H1 (cell line): ENCODE results near the gene ZNF407. TPM values are rescaled to one million over a fixed set of nuclear protein-coding genes. Genes with fewer than 3 reads are reported as not detected.

Experiments
- CTCF ChIA-PET: fragments of 300-600 bp; sonication (Branson Sonifier 250); formaldehyde crosslinking; loops from one replicate; lab custom pipeline; 2021; ENCODE audit not compliant: partially characterized antibody; lab: Charles Lee
- POLR2A ChIA-PET: fragments of 300-600 bp; sonication (Branson Sonifier 250); formaldehyde crosslinking; loops from one replicate; lab custom pipeline; 2021; ENCODE audit warnings: inconsistent platforms; ENCODE audit not compliant: partially characterized antibody; lab: Charles Lee
- DNase-seq, 2 experiments: peaks; one replicate each; pipeline versions ENCODE4 v3.0.0 to v3.0.0-alpha.2; 2010 to 2022; ENCODE audit warnings: low spot score in 2 of 2, low read depth in 1 of 2, mixed read lengths in 1 of 2
- FAIRE-seq: peaks from 2 replicates; lab custom pipeline; 2011; peaks lifted over from hg19 to GRCh38; lab: Jason Lieb, UNC
- H2AFZ ChIP-seq: 2 replicates; pipeline ENCODE4 v1.8.1; 2012; ENCODE audit warnings: low read length, inconsistent platforms
- H2AK5ac ChIP-seq: 2 replicates; pipeline ENCODE4 v1.6.1; 2013; ENCODE audit warnings: low read depth, low read length
- H2BK120ac ChIP-seq: replicated peaks from 2 replicates; pipeline ENCODE3; 2013; ENCODE audit warnings: low read depth, low read length, inconsistent platforms
- H2BK12ac ChIP-seq: 2 replicates; pipeline ENCODE4 v1.6.1; 2013; ENCODE audit warnings: low read depth, low read length
- H2BK15ac ChIP-seq: 2 replicates; pipeline ENCODE4 v1.6.1; 2013; ENCODE audit warnings: low read length
- H2BK20ac ChIP-seq: 2 replicates; pipeline ENCODE4 v1.6.1; 2013; ENCODE audit warnings: low read length
- H2BK5ac ChIP-seq: 2 replicates; pipeline ENCODE4 v1.6.1; 2013; ENCODE audit warnings: low read depth, low read length
- H3K14ac ChIP-seq: 2 replicates; pipeline ENCODE4 v1.6.1; 2013; ENCODE audit warnings: inconsistent platforms; ENCODE audit not compliant: insufficient read length
- H3K18ac ChIP-seq: 2 replicates; pipeline ENCODE4 v1.6.1; 2013; ENCODE audit warnings: low read length; ENCODE audit errors: extremely low read depth
- H3K23ac ChIP-seq: 2 replicates; pipeline ENCODE4 v1.6.1; 2013; ENCODE audit warnings: inconsistent platforms; ENCODE audit not compliant: insufficient read length
- H3K23me2 ChIP-seq: 2 replicates; pipeline ENCODE4 v1.6.1; 2013; ENCODE audit warnings: low read depth, low read length
- H3K27ac ChIP-seq: 2 replicates; pipeline ENCODE4 v1.6.1; 2011; ENCODE audit warnings: low read depth, low read length, inconsistent platforms
- H3K27me3 ChIP-seq, 4 experiments: replicated peaks in 1 of 4; 1 replicate in 1 of 4; 2 replicates in 3 of 4; pipeline versions ENCODE4 v1.6.1 to v1.8.1; 2011 to 2013; ENCODE audit warnings: low read length in 3 of 4, mild to moderate bottlenecking in 3 of 4, inconsistent platforms in 2 of 4, mixed read lengths in 2 of 4, moderate library complexity in 1 of 4; ENCODE audit not compliant: control insufficient read depth in 3 of 4, insufficient read depth in 3 of 4; ENCODE audit errors: extremely low read depth in 1 of 4
- H3K36me3 ChIP-seq, 4 experiments: 2 replicates each; pipeline versions ENCODE4 v1.6.1 to v1.8.1; 2011 to 2013; ENCODE audit warnings: mild to moderate bottlenecking in 4 of 4, low read length in 3 of 4, moderate library complexity in 2 of 4, control low read depth in 1 of 4, inconsistent platforms in 1 of 4; ENCODE audit not compliant: insufficient read depth in 4 of 4, control insufficient read depth in 2 of 4
- H3K4ac ChIP-seq: replicated peaks from 2 replicates; pipeline ENCODE3; 2013; ENCODE audit warnings: low read length, low read depth, mixed read lengths, inconsistent platforms; ENCODE audit not compliant: insufficient read length
- H3K4me1 ChIP-seq, 4 experiments: replicated peaks in 1 of 4; 1 replicate in 1 of 4; 2 replicates in 3 of 4; pipeline versions ENCODE4 v1.6.1 to v1.8.1; 2011 to 2013; ENCODE audit warnings: low read length in 3 of 4, inconsistent platforms in 2 of 4, mixed read lengths in 1 of 4; ENCODE audit not compliant: insufficient read depth in 4 of 4, control insufficient read depth in 3 of 4
- H3K4me2 ChIP-seq, 2 experiments: 2 replicates each; pipeline versions ENCODE4 v1.6.1 to v1.8.1; 2011 to 2013; ENCODE audit warnings: low read depth in 2 of 2, low read length in 2 of 2, control low read depth in 1 of 2, inconsistent platforms in 1 of 2, mild to moderate bottlenecking in 1 of 2; ENCODE audit not compliant: insufficient read depth in 1 of 2
- H3K4me3 ChIP-seq, 4 experiments: fragments of 200-600, 300-600 bp in 1 of 4; sonication (generic), shearing (Covaris generic), sonication (Bioruptor Twin) in 1 of 4; 2 replicates each; pipeline versions ENCODE4 v1.5.1 to v1.8.1; 2011 to 2016; ENCODE audit warnings: low read length in 4 of 4, low read depth in 3 of 4, control low read depth in 2 of 4, inconsistent platforms in 2 of 4, mild to moderate bottlenecking in 2 of 4, mixed read lengths in 1 of 4, moderate library complexity in 1 of 4; ENCODE audit not compliant: insufficient read depth in 2 of 4; ENCODE audit errors: extremely low read depth in 1 of 4
- H3K56ac ChIP-seq: replicated peaks from 2 replicates; pipeline ENCODE3; 2013; ENCODE audit warnings: low read depth, mild to moderate bottlenecking, mixed read lengths, low read length, inconsistent platforms; ENCODE audit not compliant: insufficient read length
- H3K79me1 ChIP-seq: 2 replicates; pipeline ENCODE4 v1.6.1; 2013; ENCODE audit warnings: low read depth, low read length, control low read depth
- H3K79me2 ChIP-seq, 2 experiments: 2 replicates each; pipeline versions ENCODE4 v1.6.1 to v1.8.1; 2012 to 2013; ENCODE audit warnings: low read length in 2 of 2, mild to moderate bottlenecking in 2 of 2, inconsistent platforms in 1 of 2; ENCODE audit not compliant: insufficient read depth in 2 of 2, control insufficient read depth in 1 of 2
- H3K9ac ChIP-seq, 4 experiments: replicated peaks in 1 of 4; 1 replicate in 1 of 4; 2 replicates in 3 of 4; pipeline versions ENCODE4 v1.6.1 to v1.8.1; 2011 to 2013; ENCODE audit warnings: low read depth in 3 of 4, low read length in 3 of 4, control low read depth in 2 of 4, mild to moderate bottlenecking in 2 of 4, moderate library complexity in 2 of 4, inconsistent platforms in 1 of 4; ENCODE audit errors: extremely low read depth in 1 of 4
- H3K9me3 ChIP-seq, 2 experiments: 2 replicates each; pipeline versions ENCODE4 v1.6.1 to v1.8.1; 2012 to 2013; ENCODE audit warnings: mild to moderate bottlenecking in 2 of 2, moderate library complexity in 2 of 2, control low read depth in 1 of 2, inconsistent platforms in 1 of 2, low read depth in 1 of 2, low read length in 1 of 2, mixed read lengths in 1 of 2; ENCODE audit not compliant: insufficient read depth in 2 of 2
- H4K20me1 ChIP-seq, 2 experiments: replicated peaks in 1 of 2; 2 replicates each; pipeline versions ENCODE3 to v1.8.1; 2011 to 2013; ENCODE audit warnings: inconsistent platforms in 2 of 2, low read length in 2 of 2, mild to moderate bottlenecking in 1 of 2; ENCODE audit not compliant: insufficient read depth in 2 of 2, control insufficient read depth in 1 of 2
- H4K5ac ChIP-seq: 2 replicates; pipeline ENCODE4 v1.6.1; 2013; ENCODE audit warnings: low read length, low read depth, mixed read lengths, inconsistent platforms; ENCODE audit not compliant: insufficient read length
- H4K8ac ChIP-seq: 2 replicates; pipeline ENCODE4 v1.8.0; 2013; ENCODE audit warnings: mild to moderate bottlenecking, moderate library complexity, low read length, inconsistent platforms; ENCODE audit not compliant: insufficient read depth; ENCODE audit errors: extremely low read depth
- H4K91ac ChIP-seq: replicated peaks from 2 replicates; pipeline ENCODE3; 2013; ENCODE audit warnings: low read length, mixed read lengths, inconsistent platforms; ENCODE audit not compliant: insufficient read length
- CBX5 ChIP-seq: fragments of 300-800, 300-1000 bp; sonication (generic); IDR thresholded peaks from 2 replicates; pipeline ENCODE4 v1.7.1; 2016; ENCODE audit warnings: antibody characterized with exemption, low read length, low read depth
- E2F6 ChIP-seq: IDR thresholded peaks from 2 replicates; pipeline ENCODE4 v1.6.1; 2012; ENCODE audit warnings: inconsistent platforms
- MAX ChIP-seq: IDR thresholded peaks from 2 replicates; pipeline ENCODE4 v1.6.1; 2012; ENCODE audit warnings: inconsistent platforms
- POLR2AphosphoS5 ChIP-seq: IDR thresholded peaks from 2 replicates; pipeline ENCODE4 v1.6.1; 2011; ENCODE audit warnings: low read depth, low read length
- SIX5 ChIP-seq: IDR thresholded peaks from 2 replicates; pipeline ENCODE4 v1.6.1; 2011; ENCODE audit warnings: mild to moderate bottlenecking, low read depth, low read length
- SP4 ChIP-seq: IDR thresholded peaks from 2 replicates; pipeline ENCODE4 v1.6.1; 2012; ENCODE audit warnings: low read length, inconsistent platforms
- TBP ChIP-seq: IDR thresholded peaks from 2 replicates; pipeline ENCODE4 v1.6.1; 2011; ENCODE audit warnings: low read depth, low read length, improper control_type of control experiment
- WGBS, 2 experiments: shearing (Covaris generic) in 1 of 2; methylation state at CpG; one replicate each; pipeline versions ENCODE4 v1.1.6 to v1.1.7; 2013 to 2015; ENCODE audit warnings: low lambda C conversion rate in 2 of 2, mixed read lengths in 2 of 2, inconsistent platforms in 1 of 2, low coverage in 1 of 2, missing lambda C conversion rate in 1 of 2; ENCODE audit not compliant: insufficient replicate concordance in 2 of 2, insufficient coverage in 1 of 2, insufficient read length in 1 of 2; ENCODE audit errors: extremely low coverage in 1 of 2, missing lambda C conversion rate in 1 of 2; 5-methylcytosine and 5-hydroxymethylcytosine counted together
- polyA plus RNA-seq, 7 experiments: library from polyadenylated mRNA; depleted of rRNA in 3 of 7; stranded (reverse) in 5 of 7; unstranded in 2 of 7; fragments of >200 nt in 5 of 7; fragments of 200-250 nt in 2 of 7; gene quantifications; 1 replicate in 5 of 7; 2 replicates in 1 of 7; 4 replicates in 1 of 7; pipeline versions ENCODE4 v1.2.1 to v1.2.3, GENCODE V29; 2011 to 2013; ENCODE audit warnings: missing spikeins in 2 of 7, mixed read lengths in 2 of 7
- total RNA-seq: library from RNA; stranded (reverse); fragmentation: NEBNext Ultra II Directional; extraction: Animal tissue kit (Norgen Biotek cat#: 25700); gene quantifications from 2 replicates; pipeline ENCODE4 v1.2.1, GENCODE V29; 2021

ZNF407 gene
- total and polyA plus RNA-seq, 2 of the 8 experiments (the other 6 are each of a cell fraction or from before 2014, with no cell fraction given): 1.5 to 6.8 TPM

- no peak overlapping the region for H3K4ac ChIP-seq
- H2BK12ac ChIP-seq: no peak overlapping the region
- no peak overlapping the region for H3K4me2 ChIP-seq
- no peak overlapping the region for H3K23ac ChIP-seq
- ChIA-PET CTCF (interaction anchor here (0.6 to 1.3 kb wide), 3 partner anchors 12 to 34 kb away, joined by 3 to 4 read pairs (median 3); no protein-coding TSS in a partner anchor), POLR2A (no interaction called here)
- H4K5ac ChIP-seq: no peak overlapping the region
- H3K27ac ChIP-seq: no peak overlapping the region
- 78% methylated on average over 4 of the region's 4 CpGs; no CpG with 5 or more reads in 1 of the 2 experiments for WGBS, 2 experiments
- no peak overlapping the region for H2AFZ ChIP-seq
- H3K18ac ChIP-seq: no peak overlapping the region
- H3K36me3 ChIP-seq: no peaks in the 10 kb centered on the region
- H3K56ac ChIP-seq: no peak overlapping the region
- no peak overlapping the region for H2BK120ac ChIP-seq
- no peak for FAIRE-seq
- no peaks in the 10 kb centered on the region for H3K9me3 ChIP-seq
- H3K14ac ChIP-seq: no peak overlapping the region
- no peaks in the 10 kb centered on the region for H3K27me3 ChIP-seq
- H3K4me1 ChIP-seq: peaks cover 0 to 3% (median 0%) of the 10 kb centered on the region in 4 experiments; a peak in 2 of 7 replicates
- no peak overlapping the region for H2BK5ac ChIP-seq
- no peaks in the 10 kb centered on the region for H3K79me2 ChIP-seq
- no peak overlapping the region for H3K9ac ChIP-seq
- no peaks in the 10 kb centered on the region for H3K23me2 ChIP-seq
- DNase-seq: no peak
- H2BK20ac ChIP-seq: no peak overlapping the region
- H3K79me1 ChIP-seq: no peaks in the 10 kb centered on the region
- no peak overlapping the region for H4K8ac ChIP-seq
- H2BK15ac ChIP-seq: no peak overlapping the region
- H4K20me1 ChIP-seq: no peaks in the 10 kb centered on the region
- no peak overlapping the region for H3K4me3 ChIP-seq
- H2AK5ac ChIP-seq: no peak overlapping the region
- no peak overlapping the region for H4K91ac ChIP-seq
- TF ChIP-seq SIX5: no peak
- no peak for TF ChIP-seq CBX5
- no peak for TF ChIP-seq POLR2AphosphoS5
- no peak for TF ChIP-seq SP4
- TF ChIP-seq TBP: no peak
- no peak for TF ChIP-seq MAX
- TF ChIP-seq E2F6: no peak
Observed at GRCh38 chr18:74990563-74991081, 393.0 kb downstream of the ZNF407 start.
